Astrocyte (in vitro differentiated cells and primary cell): ENCODE results near the gene ZNF200.

Source experiments
- CTCF ChIP-seq: IDR thresholded peaks from 2 replicates; pipeline ENCODE4 v1.5.1; 2011; ENCODE audit warnings: low read depth, mild to moderate bottlenecking, inconsistent platforms, low read length, moderate library complexity; ENCODE audit not compliant: insufficient read depth
- EZH2 ChIP-seq: IDR thresholded peaks from 2 replicates; pipeline ENCODE4 v1.6.1; 2012; ENCODE audit warnings: mild to moderate bottlenecking, low read length, inconsistent platforms; ENCODE audit not compliant: insufficient read depth

GRCh38 chr16:3195975-3196374 lies 39.0 kb downstream of the ZNF200 start:
- TF ChIP-seq CTCF (no peak), EZH2 (no peak)
